Measurements from ENCODE around the gene ART4.

Gene ART4, protein sequence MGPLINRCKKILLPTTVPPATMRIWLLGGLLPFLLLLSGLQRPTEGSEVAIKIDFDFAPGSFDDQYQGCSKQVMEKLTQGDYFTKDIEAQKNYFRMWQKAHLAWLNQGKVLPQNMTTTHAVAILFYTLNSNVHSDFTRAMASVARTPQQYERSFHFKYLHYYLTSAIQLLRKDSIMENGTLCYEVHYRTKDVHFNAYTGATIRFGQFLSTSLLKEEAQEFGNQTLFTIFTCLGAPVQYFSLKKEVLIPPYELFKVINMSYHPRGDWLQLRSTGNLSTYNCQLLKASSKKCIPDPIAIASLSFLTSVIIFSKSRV

GRCh38 chr12:14843425-14843887 is at the start of gene ART4:
Gene ART4, minus strand, starts transcription at chr12:14843526. Its CDS starts 413 bp downstream, at chr12:14843113.
- DNase-seq, result no peak

GRCh38 chr12:14892726-14893505 is 49.6 kb upstream of the ART4 start:
- DNase-seq, result no peak

GRCh38 chr12:14890701-14891100 is 47.4 kb upstream of the ART4 start:
- no peak for DNase-seq

DNA sequence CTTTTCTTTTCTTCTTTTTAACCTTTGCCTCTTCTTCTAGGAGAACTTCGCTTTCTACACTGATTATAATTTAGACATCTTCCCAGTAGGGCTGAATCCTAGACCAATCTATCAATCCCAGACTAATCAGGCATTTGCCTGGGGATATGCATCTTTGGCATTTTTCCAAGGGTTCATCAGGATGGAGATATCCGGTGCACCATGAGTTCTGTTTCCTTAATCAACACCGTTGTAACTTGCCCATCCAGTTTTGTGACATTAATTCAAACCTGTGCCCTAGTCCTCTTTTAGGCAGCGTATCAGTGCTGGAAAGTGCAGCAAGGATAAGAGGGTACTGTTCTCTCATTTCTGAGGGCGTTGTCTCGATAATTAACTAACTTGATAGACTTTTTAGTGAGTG is 42.9 kb upstream of the ART4 start:
- no peak for DNase-seq

DNA sequence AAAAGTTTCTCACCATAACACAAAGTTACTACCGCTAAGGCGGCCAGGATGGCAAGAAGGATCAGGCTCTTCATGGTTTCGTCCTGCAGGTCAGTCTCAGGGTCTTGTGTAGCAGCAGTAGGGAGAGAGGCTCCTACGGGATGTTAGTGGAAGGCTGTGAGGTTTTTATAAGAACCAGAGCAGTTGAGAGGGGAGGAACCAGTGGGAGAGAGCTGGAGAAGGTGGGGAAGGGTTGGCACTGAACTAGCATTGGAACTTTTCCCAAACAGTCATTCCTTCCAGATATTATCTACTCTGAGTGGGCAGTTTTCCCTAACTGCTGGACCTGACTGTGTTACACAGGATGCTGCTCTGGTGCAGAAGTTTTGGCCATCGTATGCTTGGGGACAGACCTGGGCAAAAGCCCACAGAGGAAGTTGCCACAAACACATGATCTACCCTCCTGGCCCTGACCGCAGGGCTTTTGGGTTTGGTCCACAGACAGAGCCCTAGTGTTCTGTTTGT is 42.4 kb upstream of the ART4 start, which contains the start of gene MGP:
Gene MGP, minus strand, starts transcription at position 137 of the 504 bp plus-strand sequence. Its CDS starts 63 bp downstream, at position 74.
- DNase-seq, result no peak

DNA sequence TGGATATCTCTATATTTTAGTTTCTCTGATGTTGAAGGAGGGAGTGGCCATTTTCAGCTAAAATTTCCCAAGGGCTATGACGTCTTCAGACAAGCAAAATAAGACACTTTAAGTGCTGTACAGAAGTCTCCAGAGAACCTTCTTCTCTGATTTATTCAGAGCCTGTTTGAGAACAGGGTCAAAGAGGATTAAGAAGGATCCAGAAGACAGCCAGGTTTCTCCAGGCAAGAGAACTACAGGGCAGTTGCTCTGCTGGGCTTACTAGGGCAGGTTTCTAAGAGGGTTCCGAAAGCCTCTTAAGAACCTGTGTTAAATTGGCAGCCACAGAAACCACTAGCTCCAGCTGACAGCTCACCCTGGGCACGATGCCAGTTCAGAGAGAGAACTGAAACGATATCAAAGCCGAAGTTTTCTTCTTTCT is 41.1 kb upstream of the ART4 start:
- peak; percentile 35 for DNase-seq

DNA sequence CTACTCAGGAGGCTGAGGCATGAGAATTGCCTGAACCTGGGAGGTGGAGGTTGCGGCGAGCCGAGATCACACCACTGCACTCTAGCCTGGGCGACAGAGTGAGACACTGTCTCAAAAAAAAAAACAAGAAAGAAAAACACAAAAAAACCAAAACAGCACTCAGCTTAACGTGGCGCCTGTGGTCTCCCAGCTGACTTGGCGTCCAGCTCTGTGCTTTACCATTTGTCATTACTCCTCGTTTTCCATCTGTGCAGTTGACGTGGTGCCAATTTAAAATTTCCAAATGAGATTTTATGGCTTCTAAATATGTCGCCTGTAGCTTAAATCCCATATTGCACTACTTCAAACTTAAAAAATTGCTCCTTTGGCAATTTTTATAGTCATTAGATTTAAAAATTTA is 40.4 kb upstream of the ART4 start:
- DNase-seq, result no peak

DNA sequence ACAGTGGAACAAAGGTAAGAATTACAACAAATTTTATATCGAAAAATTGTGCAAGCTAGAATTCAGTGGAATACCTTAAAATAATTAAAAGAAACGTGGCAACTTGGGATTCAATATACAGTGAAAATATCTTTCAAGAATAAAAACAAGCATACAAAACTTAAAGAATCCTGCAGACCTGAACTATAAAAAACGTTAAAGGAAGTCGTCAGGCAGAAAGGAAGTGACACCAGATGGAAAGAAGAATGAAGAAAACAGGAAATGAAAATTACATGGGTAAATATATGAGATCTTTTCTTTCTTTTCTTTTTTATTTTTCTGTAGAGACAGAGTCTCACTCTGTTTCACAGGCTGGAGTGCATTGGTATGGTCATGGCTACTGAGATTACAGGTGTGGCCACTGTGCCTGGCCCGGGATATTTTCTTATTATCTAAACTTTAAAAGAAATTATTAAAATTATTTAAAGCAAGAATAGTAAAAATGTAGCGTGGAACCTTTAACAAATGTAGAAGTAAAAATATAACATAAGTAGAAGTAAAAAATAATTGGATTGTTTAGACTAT is 37.6 kb upstream of the ART4 start:
- no peak for DNase-seq

- no peak for DNase-seq
Measured at GRCh38 chr12:14879222-14879933, 36.1 kb upstream of the ART4 start.

GRCh38 chr12:14878488-14878887 is 35.2 kb upstream of the ART4 start:
- DNase-seq, result no peak

DNA sequence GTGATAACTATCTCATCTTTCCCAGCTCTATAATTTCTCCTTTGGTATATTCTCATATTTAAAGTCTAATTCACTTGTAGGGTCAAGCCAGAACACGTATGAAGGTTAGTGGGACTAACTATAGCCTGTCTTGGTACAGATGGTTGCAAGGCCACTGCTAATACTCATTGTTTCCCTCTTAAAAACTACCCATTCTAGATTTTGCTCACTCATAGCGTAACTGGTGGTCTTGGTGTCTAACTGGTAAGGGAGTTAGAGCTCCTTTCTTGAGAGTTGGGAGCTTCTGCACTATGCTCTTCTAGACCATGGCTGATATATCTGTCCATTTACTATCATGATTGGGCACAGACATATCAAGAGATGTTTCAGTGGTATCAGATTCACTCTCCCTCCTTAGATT is 33.5 kb upstream of the ART4 start:
- DNase-seq, result no peak

DNA sequence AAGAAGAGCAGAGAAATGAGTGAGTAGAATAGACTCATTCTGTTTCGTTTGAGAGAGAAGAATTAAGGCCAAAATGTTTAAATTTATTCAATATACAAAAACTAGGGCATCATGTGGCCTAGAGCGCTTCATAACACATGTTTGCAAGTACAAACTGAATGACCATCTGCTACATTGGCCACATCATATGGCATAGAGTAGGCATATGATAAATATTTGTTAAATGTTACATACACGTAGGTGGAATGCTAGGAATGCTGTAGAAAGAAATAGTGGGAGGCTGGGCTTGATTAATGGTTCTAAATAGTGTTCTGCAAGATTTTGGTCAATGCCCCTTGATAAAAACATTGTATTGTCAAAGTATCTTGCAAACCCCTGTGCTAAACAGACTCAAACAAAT is 31.6 kb upstream of the ART4 start:
- no peak for DNase-seq

- no peak for DNase-seq
Measured at GRCh38 chr12:14873440-14874185, 30.3 kb upstream of the ART4 start.

- no peak for DNase-seq
Measured at GRCh38 chr12:14871886-14872285, 28.6 kb upstream of the ART4 start.

GRCh38 chr12:14871247-14871646 is 27.9 kb upstream of the ART4 start:
- DNase-seq, result no peak

DNA sequence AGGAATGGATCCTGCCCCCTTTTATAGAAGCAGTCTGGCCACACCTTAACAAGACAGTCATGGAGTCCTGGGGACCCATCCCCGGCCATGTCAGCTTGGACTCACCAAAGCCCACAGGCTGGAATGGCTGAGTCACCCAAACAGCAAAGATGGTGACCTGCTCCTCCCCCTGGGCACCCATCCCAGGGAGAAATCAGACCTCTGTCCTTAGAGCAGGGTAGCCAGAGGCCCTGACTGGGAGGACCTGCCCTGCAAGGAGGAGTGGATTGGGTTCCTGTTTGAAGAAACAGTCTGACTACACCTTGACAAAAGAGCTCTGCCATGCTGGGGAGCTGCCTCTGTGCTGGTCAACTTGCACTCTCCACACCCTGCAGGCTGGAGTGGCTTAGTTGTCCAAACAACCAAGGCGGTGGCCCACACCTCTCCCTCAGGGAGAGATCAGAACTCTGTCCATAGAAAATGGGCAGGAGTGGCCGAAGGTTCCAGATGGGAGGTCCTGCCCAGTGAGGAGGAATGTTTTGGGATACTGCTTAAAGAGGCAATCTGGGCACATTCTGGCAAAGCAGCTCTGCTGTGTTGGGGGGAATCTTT is 25.7 kb upstream of the ART4 start:
- DNase-seq, result no peak

- DNase-seq, result no peak
Measured at GRCh38 chr12:14860490-14860889, 17.2 kb upstream of the ART4 start.

- DNase-seq, result no peak
Measured at GRCh38 chr12:14858513-14858912, 15.2 kb upstream of the ART4 start.

DNA sequence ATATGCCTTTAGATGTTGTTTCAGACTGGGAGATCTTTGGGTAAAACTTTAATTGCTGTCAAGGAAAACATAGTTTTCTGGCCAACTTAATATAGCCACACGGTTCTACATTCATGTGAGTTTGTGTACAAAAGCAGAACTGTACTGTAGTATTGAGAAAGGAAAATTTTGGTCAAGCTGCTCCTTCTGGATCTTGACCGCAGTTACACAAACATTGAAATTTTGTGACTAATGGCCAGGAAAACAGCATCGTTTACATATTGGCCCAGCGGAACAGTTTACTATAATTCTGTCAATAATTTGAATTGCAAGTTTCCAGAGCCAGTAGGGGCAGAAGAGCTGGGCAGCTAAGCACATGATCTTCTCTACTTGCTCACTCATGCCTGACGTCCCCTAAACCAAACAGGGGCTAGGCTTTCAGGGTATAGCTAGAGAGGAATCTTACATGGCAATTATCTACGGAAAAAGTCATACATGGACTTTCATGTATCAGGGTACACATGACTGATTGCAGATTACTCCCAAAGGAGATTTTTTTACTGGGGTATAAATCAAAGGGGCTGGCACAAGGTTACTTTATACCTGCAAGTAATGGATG is 11.4 kb upstream of the ART4 start:
- DNase-seq, result no peak

DNA sequence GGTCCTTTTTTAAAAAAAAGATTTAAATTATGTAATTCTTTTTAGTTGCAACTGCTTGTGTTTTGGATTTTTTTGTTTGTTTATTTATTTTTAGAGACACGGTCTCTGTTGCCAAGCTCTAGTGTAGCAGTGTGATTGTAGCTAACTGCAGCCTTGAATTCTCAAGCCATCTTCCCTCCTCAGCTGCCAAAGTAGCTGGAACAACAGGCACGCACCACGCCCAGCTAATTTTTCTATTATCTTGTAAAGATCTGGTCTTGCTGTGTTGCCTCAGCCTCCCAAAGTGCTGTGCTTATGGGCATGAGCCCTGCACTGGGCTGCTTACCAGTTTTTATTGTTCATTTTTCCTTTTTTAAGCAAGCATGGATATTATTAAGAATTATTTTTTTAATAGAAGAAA is 10.6 kb upstream of the ART4 start:
- no peak for DNase-seq

DNA sequence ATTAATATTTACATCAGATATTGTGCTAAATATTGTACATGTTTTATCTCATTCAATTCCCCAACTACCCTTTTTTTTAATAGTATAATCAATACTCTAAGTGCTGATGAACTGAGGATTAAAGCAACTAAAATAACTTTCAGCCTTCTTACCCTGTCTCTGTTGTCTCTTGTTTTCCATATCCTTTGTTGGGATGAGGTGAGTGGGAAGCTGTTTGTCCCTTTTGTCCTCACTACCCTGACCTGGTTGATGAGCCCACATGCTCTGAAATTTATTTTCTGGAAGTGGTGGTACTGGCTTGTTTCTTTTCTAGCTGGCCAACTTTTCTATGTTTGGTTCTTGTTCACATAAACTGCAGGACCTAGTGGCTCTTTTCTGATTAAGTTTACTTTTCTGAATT is 9.6 kb upstream of the ART4 start:
- no peak for DNase-seq

All from KG1 (cell line).